Astrocyte (in vitro differentiated cells and primary cell): ENCODE measurements around the gene HIGD2B. TPM values are rescaled to one million over a fixed set of nuclear protein-coding genes. Genes with fewer than 3 reads are reported as not detected.

Experiments used
- DNase-seq: peaks from one replicate; pipeline ENCODE4 v3.0.0-alpha.2; 2010; ENCODE audit warnings: low read depth
- FAIRE-seq: peaks from 2 replicates; lab custom pipeline; 2011; peaks lifted over from hg19 to GRCh38; lab: Jason Lieb, UNC
- H2AFZ ChIP-seq: 2 replicates; pipeline ENCODE4 v1.6.0; 2012; ENCODE audit warnings: low read depth, low read length, inconsistent platforms
- H3K27ac ChIP-seq: 2 replicates; pipeline ENCODE4 v1.5.1; 2011; ENCODE audit warnings: low read depth, low read length, inconsistent platforms
- H3K27me3 ChIP-seq: 2 replicates; pipeline ENCODE4 v1.6.0; 2011; ENCODE audit warnings: low read length, inconsistent platforms; ENCODE audit not compliant: insufficient read depth
- H3K36me3 ChIP-seq: 2 replicates; pipeline ENCODE4 v1.5.1; 2011; ENCODE audit warnings: low read length, inconsistent platforms; ENCODE audit not compliant: insufficient read depth
- H3K4me1 ChIP-seq: 2 replicates; pipeline ENCODE4 v1.5.1; 2011; ENCODE audit warnings: low read length, inconsistent platforms; ENCODE audit not compliant: insufficient read depth
- H3K4me2 ChIP-seq: 2 replicates; pipeline ENCODE4 v1.6.0; 2012; ENCODE audit warnings: low read length, inconsistent platforms
- H3K4me3 ChIP-seq: 2 replicates; pipeline ENCODE4 v1.5.1; 2011; ENCODE audit warnings: low read depth, mild to moderate bottlenecking, low read length, inconsistent platforms; ENCODE audit not compliant: insufficient read depth
- H3K79me2 ChIP-seq: 2 replicates; pipeline ENCODE4 v1.6.0; 2012; ENCODE audit warnings: mild to moderate bottlenecking, low read length, inconsistent platforms; ENCODE audit not compliant: insufficient read depth
- H3K9ac ChIP-seq: 2 replicates; pipeline ENCODE4 v1.6.0; 2012; ENCODE audit warnings: mild to moderate bottlenecking, low read length, inconsistent platforms
- H3K9me3 ChIP-seq: 2 replicates; pipeline ENCODE4 v1.5.1; 2012; ENCODE audit warnings: low read depth, mild to moderate bottlenecking, low read length, inconsistent platforms; ENCODE audit not compliant: insufficient read depth
- H4K20me1 ChIP-seq: 2 replicates; pipeline ENCODE4 v1.6.0; 2012; ENCODE audit warnings: low read length, inconsistent platforms; ENCODE audit not compliant: insufficient read depth
- H3K27ac Mint-ChIP-seq: one replicate; pipeline ENCODE4 v1.8.0; 2021; ENCODE audit warnings: mild to moderate bottlenecking, mixed read lengths; ENCODE audit not compliant: unreplicated experiment
- H3K27me3 Mint-ChIP-seq: one replicate; pipeline ENCODE4 v1.8.0; 2021; ENCODE audit warnings: low read depth, mixed read lengths; ENCODE audit not compliant: unreplicated experiment
- H3K36me3 Mint-ChIP-seq: one replicate; pipeline ENCODE4 v1.8.0; 2021; ENCODE audit warnings: low read depth, mixed read lengths; ENCODE audit not compliant: unreplicated experiment
- H3K4me1 Mint-ChIP-seq: one replicate; pipeline ENCODE4 v1.8.0; 2021; ENCODE audit warnings: low read depth, mixed read lengths; ENCODE audit not compliant: unreplicated experiment
- H3K4me3 Mint-ChIP-seq: one replicate; pipeline ENCODE4 v1.8.0; 2021; ENCODE audit warnings: mild to moderate bottlenecking, moderate library complexity, mixed read lengths; ENCODE audit not compliant: unreplicated experiment
- H3K9me3 Mint-ChIP-seq: one replicate; pipeline ENCODE4 v1.8.0; 2021; ENCODE audit warnings: mild to moderate bottlenecking, mixed read lengths; ENCODE audit not compliant: unreplicated experiment
- EZH2 ChIP-seq: IDR thresholded peaks from 2 replicates; pipeline ENCODE4 v1.6.1; 2012; ENCODE audit warnings: mild to moderate bottlenecking, low read length, inconsistent platforms; ENCODE audit not compliant: insufficient read depth
- total RNA-seq: library from RNA; stranded (reverse); gene quantifications from 2 replicates; pipeline ENCODE4 v1.2.1, GENCODE V29; 2021
- TF ChIP-seq, protein P1 (sequence below): IDR thresholded peaks from 2 replicates; pipeline ENCODE4 v1.5.1; 2011; ENCODE audit warnings: low read depth, mild to moderate bottlenecking, inconsistent platforms, low read length, moderate library complexity; ENCODE audit not compliant: insufficient read depth

HIGD2B gene
- total RNA-seq, 1 donor from 2014 or later: not detected

- no peak for DNase-seq
- Histone ChIP-seq H3K4me2 (no peak overlapping the region), H3K27ac (no peak overlapping the region), H3K9ac (no peak overlapping the region), H4K20me1 (peaks cover 9% of the 10 kb centered on the region), H3K4me1 (no peaks in the 10 kb centered on the region), H3K36me3 (peaks cover 12% of the 10 kb centered on the region), H3K9me3 (no peaks in the 10 kb centered on the region), H3K27me3 (no peaks in the 10 kb centered on the region), H2AFZ (no peak overlapping the region), H3K79me2 (no peaks in the 10 kb centered on the region), H3K4me3 (no peak overlapping the region)
- Mint-ChIP-seq H3K9me3 (no peaks in the 10 kb centered on the region), H3K27me3 (no peaks in the 10 kb centered on the region), H3K4me3 (no peak overlapping the region), H3K36me3 (peaks cover 30% of the 10 kb centered on the region), H3K27ac (no peak overlapping the region), H3K4me1 (no peaks in the 10 kb centered on the region)
- no peak for TF ChIP-seq EZH2
- TF ChIP-seq, protein P1, sequence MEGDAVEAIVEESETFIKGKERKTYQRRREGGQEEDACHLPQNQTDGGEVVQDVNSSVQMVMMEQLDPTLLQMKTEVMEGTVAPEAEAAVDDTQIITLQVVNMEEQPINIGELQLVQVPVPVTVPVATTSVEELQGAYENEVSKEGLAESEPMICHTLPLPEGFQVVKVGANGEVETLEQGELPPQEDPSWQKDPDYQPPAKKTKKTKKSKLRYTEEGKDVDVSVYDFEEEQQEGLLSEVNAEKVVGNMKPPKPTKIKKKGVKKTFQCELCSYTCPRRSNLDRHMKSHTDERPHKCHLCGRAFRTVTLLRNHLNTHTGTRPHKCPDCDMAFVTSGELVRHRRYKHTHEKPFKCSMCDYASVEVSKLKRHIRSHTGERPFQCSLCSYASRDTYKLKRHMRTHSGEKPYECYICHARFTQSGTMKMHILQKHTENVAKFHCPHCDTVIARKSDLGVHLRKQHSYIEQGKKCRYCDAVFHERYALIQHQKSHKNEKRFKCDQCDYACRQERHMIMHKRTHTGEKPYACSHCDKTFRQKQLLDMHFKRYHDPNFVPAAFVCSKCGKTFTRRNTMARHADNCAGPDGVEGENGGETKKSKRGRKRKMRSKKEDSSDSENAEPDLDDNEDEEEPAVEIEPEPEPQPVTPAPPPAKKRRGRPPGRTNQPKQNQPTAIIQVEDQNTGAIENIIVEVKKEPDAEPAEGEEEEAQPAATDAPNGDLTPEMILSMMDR: no peak
- FAIRE-seq: no peak
Measured at GRCh38 chr15:72733941-72734738, 48.2 kb upstream of the HIGD2B start.

- Mint-ChIP-seq H3K9me3 (no peaks in the 10 kb centered on the region), H3K4me3 (no peak overlapping the region), H3K27me3 (no peaks in the 10 kb centered on the region), H3K27ac (no peak overlapping the region), H3K36me3 (peaks cover 27% of the 10 kb centered on the region), H3K4me1 (no peaks in the 10 kb centered on the region)
- Histone ChIP-seq H3K79me2 (no peaks in the 10 kb centered on the region), H4K20me1 (peaks cover 9% of the 10 kb centered on the region), H3K4me2 (no peak overlapping the region), H3K9ac (no peak overlapping the region), H3K36me3 (peaks cover 12% of the 10 kb centered on the region), H3K4me3 (no peak overlapping the region), H3K27me3 (no peaks in the 10 kb centered on the region), H3K4me1 (no peaks in the 10 kb centered on the region), H2AFZ (no peak overlapping the region), H3K9me3 (no peaks in the 10 kb centered on the region), H3K27ac (no peak overlapping the region)
- TF ChIP-seq EZH2: no peak
- TF ChIP-seq, protein P1: no peak
- FAIRE-seq: no peak
- DNase-seq: no peak
Measured at GRCh38 chr15:72732516-72732915, 46.5 kb upstream of the HIGD2B start.

- Histone ChIP-seq H3K27ac (no peak overlapping the region), H3K27me3 (no peaks in the 10 kb centered on the region), H3K9ac (no peak overlapping the region), H3K4me3 (no peak overlapping the region), H3K9me3 (no peaks in the 10 kb centered on the region), H3K36me3 (peaks cover 11% of the 10 kb centered on the region), H4K20me1 (peaks cover 9% of the 10 kb centered on the region), H2AFZ (no peak overlapping the region), H3K4me2 (no peak overlapping the region), H3K4me1 (no peaks in the 10 kb centered on the region), H3K79me2 (no peaks in the 10 kb centered on the region)
- no peak overlapping the region for H3K4me3 Mint-ChIP-seq
- no peaks in the 10 kb centered on the region for H3K9me3 Mint-ChIP-seq
- DNase-seq: no peak
- FAIRE-seq: no peak
- H3K4me1 Mint-ChIP-seq: no peaks in the 10 kb centered on the region
- H3K27me3 Mint-ChIP-seq: no peaks in the 10 kb centered on the region
- H3K36me3 Mint-ChIP-seq: peaks cover 22% of the 10 kb centered on the region
- no peak overlapping the region for H3K27ac Mint-ChIP-seq
- TF ChIP-seq, protein P1: no peak
- no peak for TF ChIP-seq EZH2
Measured at GRCh38 chr15:72732086-72732485, 46.1 kb upstream of the HIGD2B start.
